GM12891 (cell line): ENCODE results near the gene CPB2.
A peak's percentile ranks its signal among the peaks of the same experiment; 100 is the strongest.

Experiments
- PAX5 ChIP-seq: IDR thresholded peaks from 2 replicates; pipeline ENCODE4 v1.6.1; 2011; ENCODE audit warnings: low read length, moderate library complexity, mild to moderate bottlenecking; ENCODE audit not compliant: insufficient read depth, severe bottlenecking
- POLR2A ChIP-seq: IDR thresholded peaks from 2 replicates; pipeline ENCODE4 v1.6.1; 2011; ENCODE audit warnings: low read depth, low read length, control low read depth
- POLR2AphosphoS5 ChIP-seq: IDR thresholded peaks from 2 replicates; pipeline ENCODE4 v1.6.1; 2011; ENCODE audit warnings: low read depth, low read length, control low read depth
- POU2F2 ChIP-seq: IDR thresholded peaks from 2 replicates; pipeline ENCODE4 v1.6.1; 2011; ENCODE audit warnings: low read depth, mild to moderate bottlenecking, control low read depth, low read length, moderate library complexity
- TAF1 ChIP-seq: IDR thresholded peaks from 2 replicates; pipeline ENCODE4 v1.6.1; 2011; ENCODE audit warnings: low read depth, low read length, control low read depth

- TF ChIP-seq POLR2A (0 out of 2 replicates have a peak, but pooled peaks have one; percentile 34), POLR2AphosphoS5 (no peak), TAF1 (no peak), PAX5 (no peak), POU2F2 (no peak)
Measured at GRCh38 chr13:46127358-46128023, 22.7 kb upstream of the CPB2 start.
